HG03135 (cell line): ENCODE measurements around the gene PHKB.
"Not testable (repeated sequence)": the region's sequence is repeated elsewhere in the genome, so short reads cannot be mapped to it uniquely, and the experiment has no call there.

Experiments
- ATAC-seq: cut with Tn5 transposase; IDR thresholded peaks from one replicate; pipeline ENCODE4 v1.9.1; 2021; ENCODE audit warnings: mild to moderate bottlenecking, moderate library complexity; ENCODE audit not compliant: unreplicated experiment

The PHKB gene

DNA sequence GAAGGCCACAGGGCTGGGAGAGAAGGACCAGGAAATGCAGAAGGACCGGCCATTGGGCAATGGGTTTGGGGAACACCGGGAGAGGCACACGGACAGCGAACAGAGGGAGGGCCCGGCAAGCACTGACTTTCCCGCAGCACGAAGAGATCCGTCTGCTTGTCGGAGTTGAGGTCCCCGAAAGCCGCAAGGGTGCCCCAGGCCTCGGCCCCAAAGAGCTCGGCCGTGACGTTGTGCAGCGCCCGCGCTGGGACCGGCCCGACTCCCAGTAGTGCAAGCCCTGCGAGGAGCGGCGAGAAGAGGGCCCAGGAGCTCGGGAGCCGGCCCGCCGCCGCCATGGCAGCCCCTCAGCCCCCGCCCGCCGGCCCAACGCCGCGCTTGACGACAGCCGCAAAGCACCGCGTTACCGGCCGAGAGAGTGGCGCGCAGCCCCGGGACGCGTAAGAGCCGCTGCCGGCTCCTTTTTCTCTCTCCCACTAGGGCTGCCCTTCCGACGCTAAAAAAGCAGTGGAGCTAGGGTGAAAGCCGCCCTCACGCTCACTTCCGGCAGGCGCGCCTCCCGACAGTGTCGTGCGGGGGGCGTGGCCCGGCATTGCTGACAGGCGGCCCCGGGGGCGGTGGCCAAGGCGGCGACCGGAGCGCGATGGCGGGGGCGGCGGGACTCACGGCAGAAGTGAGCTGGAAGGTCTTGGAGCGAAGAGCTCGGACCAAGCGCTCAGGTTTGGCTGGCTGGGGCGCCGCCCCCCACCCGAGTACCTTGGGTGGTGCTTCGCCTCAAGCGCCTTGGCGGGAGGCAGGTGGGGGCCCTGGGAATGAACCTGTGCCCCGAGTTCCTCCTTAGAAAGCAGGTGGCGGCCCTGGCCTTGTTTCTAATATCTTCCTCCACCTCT, at the start of gene PHKB, which contains the start of gene ITFG1:
Gene PHKB (plus strand): TSS at position 621 of the 887 bp plus-strand sequence. CDS start 20 bp downstream, at position 641.
Gene ITFG1 (minus strand): TSS at position 353 of the 887 bp plus-strand sequence. CDS start 18 bp downstream, at position 335.
- peak; percentile 81 for ATAC-seq

DNA sequence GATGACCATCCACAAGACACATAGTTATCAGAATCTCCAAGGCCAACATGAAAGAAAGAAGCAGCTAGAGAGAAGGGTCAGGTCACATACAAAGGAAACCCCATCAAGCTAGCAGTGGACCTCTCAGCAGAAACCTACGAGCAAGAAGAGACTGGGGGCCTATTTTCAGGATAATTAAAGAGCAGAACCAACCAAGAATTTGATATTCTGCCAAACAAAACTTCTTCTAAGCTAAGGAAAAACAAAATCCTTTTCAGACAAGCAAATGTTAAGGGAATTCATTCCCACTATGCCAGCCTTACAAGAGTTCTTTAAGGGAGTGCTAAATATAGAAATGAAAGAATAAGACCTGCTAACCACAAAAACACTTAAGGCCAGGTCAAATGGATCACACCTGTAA, 48.1 kb upstream of the PHKB start:
- no peak for ATAC-seq

DNA sequence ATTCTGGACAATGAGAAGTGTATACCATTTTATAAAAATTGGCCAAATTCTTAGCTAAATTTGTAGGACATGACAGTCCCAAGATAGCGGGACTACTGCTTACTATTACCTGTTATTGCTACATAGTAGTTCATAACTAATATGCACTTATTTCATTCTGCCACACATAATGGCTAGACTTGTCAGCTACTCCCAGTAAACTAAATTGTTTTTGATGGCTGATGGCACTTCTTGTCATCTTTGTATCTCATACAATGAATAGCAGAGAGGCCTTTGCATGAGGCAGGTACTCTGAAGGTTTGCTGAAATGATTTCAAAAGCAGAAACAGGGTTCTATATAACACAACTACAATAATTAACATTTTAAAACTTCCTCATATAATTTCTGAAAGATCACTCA, 44.3 kb upstream of the PHKB start:
- ATAC-seq: no peak

DNA sequence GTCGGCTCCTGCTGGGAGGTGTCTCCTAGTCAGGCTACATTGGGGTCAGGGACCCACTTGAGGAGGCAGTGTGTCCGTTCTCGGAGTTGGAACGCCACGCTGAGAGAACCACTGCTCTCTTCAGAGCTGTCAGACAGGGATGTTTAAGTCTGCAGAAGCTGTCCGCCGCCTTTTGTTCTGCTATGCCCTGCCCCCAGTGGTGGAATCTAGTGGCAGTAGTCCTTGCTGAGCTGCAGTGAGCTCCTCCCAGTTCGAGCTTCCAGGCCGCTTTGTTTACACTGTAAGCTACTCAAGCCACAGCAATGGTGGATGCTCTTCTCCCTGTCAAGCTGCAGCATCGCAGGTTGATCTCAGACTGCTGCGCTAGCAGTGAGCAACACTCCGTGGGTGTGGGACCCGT, 36.3 kb upstream of the PHKB start:
- no peak for ATAC-seq

DNA sequence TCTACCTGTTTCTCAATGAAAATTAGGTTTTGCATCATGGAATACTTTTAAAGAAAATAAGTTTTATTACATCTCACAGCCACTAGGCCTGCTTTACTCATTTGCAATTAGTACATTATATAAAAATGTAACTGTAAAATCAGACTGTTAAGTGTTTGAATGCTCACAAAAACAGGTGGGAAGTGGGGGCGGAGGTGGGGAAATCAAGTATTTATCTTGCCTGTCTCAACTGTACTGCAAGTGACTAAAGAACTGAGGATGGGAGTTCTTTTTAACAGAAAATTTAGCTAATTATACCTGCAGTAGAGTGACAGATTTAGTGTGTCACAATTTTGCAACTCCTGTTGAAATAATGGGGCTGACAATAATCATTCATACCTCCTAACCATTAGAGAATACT, 34.3 kb upstream of the PHKB start:
- no peak for ATAC-seq

DNA sequence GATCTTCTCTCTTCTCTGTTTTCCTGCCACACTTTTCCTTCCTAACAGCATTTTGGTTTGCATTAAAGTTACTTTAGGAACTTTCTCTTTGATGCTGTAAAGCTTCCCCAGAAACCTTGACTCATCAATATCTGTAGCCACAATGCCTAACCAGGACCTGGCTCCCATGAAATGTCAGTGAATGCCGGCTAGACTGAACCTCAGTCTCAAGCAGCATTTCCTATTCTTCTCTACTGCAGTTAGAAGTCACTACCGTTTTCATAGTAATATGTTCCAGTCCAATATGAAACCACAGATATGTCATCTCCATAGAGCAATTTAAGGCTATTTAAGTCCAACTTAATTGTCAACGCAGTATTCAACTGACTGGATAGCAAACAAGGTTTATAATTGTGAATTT, 29.2 kb upstream of the PHKB start:
- ATAC-seq: no peak

DNA sequence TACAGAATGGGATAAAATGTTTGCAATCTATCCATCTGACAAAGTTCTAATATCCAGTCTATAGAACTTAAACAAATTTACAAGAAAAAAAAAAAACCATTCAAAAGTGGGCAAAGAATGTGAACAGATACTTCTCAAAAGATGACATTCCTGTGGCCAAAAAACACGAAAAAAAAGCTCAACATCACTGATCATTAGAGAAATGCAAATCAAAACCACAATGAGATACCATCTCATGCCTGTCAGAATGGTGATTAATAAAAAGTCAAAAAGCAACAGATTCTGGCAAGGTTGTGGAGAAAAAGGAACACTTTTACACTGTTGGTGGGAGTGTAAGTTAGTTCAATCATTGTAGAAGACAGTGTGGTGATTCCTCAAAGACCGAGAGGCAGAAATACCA, 26.9 kb upstream of the PHKB start:
- not testable (repeated sequence) for ATAC-seq

DNA sequence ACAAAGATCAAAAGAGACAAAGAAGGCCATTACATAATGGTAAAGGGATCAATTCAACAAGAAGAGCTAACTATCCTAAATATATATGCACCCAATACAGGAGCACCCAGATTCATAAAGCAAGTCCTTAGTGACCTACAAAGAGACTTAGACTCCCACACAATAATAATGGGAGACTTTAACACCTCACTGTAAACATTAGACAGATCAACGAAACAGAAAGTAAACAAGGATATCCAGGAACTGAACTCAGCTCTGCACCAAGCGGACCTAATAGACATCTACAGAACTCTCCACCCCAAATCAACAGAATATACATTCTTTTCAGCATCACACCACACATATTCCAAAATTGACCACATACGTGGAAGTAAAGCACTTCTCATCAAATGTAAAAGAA, 21.1 kb upstream of the PHKB start:
- ATAC-seq: not testable (repeated sequence)

DNA sequence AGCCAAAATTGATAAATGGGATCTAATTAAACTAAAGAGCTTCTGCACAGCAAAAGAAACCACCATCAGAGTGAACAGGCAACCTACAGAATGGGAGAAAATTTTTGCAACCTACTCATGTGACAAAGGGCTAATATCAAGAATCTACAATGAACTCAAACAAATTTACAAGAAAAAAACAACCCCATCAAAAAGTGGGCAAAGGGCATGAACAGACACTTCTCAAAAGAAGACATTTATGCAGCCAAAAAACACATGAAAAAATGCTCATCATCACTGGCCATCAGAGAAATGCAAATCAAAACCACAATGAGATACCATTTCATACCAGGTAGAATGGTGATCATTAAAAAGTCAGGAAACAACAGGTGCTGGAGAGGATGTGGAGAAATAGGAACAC, 18.2 kb upstream of the PHKB start:
- not testable (repeated sequence) for ATAC-seq

DNA sequence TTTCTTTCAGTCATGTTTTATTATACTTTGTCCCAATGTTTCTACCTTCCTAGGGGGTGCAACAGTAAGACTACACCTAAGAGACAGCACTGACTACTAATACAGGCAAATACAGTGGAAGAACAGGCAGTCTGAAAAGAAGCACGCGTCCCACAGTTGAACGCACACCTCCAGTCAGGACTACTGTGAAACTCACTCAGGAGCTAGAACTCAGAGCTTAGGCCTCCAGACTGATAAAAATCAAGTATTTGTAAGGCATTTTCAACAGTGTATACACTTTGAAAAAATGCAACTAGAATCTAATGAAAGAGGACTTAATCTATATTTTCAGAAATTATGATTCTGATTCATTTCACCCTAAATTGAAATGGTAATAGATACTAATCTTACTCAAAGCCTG, 14.7 kb upstream of the PHKB start:
- ATAC-seq: no peak

DNA sequence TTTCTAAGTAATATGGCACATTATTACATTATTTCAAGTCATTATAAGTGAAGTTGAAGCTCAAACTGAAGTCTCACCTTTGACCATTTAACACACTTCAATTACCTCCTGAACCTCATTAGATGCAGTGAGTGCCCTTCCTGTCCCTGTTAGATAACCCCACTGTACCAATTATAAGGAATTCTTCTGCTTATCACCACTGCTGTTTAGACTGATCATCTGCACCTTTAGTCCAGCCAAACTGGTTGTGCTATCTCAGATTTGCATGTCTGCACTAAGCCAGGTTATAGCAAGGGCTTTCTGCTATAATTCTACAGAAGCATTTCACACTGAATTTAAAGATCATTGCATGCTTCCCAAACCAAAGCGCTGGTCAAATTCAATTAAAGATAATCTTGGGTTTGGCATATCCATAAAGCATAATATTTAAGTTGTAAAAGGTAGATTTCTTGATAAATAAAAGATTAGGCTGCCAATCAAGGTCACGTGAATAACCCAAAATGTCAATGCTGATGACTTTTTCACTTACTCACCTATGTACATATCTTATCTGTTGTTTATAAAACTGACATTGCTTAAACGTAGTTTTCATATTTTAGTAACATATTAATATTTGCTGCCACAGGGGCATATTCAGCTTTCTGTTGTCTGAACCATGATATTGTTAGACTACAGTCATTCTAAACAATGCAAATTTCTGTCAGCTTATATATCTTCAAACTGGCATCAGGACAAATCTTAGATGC, 12.1 kb upstream of the PHKB start:
- ATAC-seq: no peak

DNA sequence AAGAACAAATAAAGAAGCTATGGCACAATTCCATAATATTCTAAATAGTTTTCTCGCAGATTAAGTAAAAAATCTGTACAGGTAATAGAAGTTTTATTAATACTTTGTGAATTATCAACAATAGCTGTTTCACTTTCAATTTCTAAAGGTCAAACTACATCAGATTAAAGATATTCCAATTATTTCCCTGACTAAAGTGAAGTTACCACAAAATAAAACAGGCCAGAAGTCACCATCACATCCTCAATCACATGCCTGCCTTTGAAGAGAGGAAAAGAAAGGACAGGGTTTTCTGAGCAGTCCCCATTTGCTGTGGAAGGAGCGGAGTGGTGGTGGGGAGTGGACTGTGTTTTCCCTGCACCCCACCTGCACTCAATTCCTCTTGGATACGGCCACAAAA, 11.3 kb upstream of the PHKB start:
- no peak for ATAC-seq

DNA sequence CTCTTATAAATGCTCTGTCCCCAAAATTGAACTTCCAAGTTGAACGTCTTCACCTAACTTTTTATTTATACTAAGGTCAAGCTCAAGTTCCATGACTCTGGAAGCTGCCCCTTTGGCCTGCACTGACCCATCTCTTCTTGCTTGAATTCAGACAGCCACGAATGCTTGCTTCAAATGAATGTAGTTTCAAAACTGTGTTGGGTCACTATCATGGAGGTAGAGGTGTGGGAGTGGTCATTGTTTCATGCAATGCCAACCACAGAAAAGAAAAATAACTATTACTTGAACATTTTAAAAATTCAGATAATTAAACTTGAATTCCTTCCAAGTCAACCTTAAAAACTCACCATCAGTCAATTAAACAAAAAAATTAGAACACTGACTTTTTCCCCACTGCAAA, 2.8 kb upstream of the PHKB start:
- ATAC-seq: no peak

DNA sequence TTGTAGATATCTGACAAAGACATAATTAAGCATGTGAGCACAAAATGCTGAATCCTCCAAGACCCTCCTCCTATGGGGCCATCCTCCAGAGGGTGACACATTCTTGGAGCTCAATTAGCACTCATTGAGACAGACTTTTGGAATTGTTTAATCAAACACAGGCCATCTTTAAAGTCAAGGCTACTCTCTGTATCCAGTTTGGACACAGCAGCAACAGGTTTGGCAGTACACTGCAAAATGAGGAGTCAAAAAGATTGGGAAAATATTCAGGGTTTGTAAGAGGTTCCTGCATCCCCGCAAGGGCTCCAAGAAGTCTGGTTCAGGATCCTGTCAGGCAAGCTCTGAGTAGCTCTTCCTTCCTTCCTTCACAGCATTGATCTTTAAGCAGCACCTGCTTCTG, 1.5 kb upstream of the PHKB start:
- ATAC-seq: no peak

DNA sequence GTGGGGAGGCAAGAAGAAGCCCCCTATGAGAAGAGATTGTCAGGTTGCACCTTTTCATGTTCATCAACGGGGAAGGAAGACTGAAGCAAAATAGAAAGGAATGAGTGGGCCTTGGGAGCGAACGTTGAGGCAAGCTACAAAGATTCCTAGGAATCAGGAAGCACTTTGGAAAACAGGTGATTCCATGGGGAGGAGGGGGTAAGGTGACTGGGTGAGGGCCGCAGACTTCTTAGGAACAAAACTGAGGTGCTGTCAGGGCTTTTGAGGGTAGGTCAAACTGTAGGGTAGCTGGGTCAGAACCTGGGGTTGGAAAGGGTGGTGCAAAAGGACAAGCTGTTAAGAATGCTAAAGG, 796 bp upstream of the PHKB start:
- ATAC-seq: no peak

DNA sequence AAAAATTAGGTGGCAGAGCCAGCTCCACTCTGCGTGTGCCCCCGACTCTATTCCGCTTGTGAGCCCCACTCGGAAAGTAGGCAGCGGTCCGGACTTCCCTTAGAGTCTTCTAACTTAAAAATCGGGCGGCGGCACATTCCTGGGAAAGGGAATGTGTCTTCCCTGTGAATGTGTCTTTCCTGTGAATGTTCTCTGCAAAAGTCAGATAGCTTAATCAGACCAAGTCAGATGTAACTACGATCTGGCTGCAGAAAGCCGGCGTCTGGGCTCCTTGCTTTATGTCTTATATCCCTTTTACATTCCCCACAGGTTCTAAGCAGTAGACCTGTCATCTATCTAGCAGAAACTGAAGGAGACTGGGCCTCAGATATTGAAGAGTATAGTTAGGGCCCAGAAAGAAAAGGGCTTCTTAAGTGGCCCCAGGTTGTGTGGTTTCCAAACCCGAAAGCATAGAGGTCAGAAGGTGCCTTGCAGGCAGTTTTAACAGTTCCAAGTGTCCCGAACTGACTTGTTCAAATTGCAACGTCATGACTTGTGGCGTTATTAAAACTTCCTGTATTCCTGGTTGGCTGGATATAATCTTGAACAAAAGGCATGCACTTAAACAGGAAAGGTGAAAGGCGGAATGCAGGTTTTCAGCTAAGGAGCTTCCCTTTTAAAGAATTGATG, 601 bp downstream of the PHKB start:
- ATAC-seq: no peak

DNA sequence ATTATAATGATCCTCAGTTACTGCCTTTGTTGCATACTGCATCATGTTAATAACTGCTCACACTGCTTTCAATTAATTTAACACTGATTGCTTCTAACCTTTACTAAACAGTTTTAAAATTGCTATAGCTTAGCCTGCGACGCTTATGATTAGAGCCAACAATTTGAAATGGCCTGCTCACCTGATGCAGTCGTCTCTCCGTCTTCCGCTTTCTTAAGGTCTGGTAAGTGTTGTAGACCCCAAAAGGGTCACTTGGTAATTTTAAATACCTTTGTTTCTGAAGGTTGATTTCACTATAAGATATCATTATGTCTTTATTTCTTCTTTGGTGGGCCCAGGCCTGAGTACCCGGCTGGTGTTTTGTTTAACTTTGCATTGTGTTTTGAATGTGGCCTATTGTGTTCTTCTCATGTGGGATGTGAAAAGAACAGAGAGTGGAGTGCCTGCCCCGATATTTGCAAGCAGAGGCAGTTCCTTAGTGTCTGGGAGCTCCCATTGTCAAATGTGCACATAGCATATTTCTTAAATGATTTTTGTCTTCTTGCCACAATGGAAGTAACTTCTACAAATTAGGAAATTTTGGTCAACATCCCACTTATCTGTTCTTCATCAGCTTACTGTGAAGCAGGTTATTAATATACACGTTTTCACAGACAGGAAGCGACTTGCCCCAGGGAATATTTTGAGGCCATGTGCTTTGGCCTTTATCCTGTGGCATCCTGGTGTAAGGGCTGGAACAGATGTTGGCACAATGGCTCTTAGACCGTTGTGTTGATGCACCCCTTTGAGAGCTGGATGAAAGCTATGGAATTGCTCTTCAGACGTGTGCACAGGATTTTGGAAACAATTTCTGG, 2.9 kb downstream of the PHKB start:
- ATAC-seq: no peak

DNA sequence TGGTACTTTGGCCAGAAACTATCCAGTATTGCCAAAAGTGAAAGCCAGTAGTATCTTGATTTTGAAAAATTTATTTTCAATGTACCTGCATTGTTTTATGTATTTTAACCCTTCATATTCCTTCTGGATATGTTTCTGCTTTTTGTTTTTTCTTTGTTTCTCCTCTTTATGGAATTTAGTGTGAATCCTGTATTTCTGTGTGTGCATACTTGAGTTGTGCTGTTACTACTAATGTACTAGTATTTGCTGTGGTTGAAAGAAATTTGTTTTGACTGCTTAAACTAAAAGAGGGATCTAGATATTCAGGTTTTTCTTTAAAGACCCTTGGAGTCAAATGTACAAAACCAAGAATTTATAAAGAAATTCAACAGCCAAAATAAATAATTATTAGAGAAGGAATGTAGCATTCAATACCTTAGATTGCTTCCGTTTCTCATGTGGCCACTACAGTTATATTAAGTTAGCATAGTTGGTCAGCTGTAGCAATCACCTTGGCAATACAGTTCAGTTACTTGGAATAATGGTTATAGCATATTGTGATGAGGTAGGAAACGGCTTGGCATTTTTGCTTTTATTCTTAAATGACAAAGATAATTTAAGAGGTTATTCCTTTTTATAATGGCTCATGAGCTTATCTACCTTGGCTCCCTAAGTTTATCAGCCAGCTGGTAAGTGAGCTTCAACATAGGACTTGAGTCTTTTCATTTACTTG, 4.9 kb downstream of the PHKB start:
- ATAC-seq: no peak

DNA sequence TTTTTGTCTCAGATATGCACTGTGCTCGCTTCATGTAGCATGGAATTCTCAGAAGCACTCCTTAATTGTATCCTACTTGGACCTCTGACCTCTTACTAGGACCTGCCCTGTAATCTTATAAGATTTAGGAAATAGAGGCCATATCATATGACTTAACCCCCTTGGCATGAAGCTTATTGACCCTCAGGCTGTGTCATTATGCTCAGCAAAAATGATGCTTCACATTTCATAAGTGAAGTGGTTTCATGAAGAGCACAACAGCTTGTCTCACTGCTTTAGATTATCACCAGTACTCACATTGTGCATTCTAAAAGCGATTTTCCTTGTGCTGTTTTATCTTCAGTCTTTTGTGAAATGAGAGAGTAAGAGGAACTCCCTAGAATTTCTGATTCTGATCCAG, 6.4 kb downstream of the PHKB start:
- ATAC-seq: no peak

DNA sequence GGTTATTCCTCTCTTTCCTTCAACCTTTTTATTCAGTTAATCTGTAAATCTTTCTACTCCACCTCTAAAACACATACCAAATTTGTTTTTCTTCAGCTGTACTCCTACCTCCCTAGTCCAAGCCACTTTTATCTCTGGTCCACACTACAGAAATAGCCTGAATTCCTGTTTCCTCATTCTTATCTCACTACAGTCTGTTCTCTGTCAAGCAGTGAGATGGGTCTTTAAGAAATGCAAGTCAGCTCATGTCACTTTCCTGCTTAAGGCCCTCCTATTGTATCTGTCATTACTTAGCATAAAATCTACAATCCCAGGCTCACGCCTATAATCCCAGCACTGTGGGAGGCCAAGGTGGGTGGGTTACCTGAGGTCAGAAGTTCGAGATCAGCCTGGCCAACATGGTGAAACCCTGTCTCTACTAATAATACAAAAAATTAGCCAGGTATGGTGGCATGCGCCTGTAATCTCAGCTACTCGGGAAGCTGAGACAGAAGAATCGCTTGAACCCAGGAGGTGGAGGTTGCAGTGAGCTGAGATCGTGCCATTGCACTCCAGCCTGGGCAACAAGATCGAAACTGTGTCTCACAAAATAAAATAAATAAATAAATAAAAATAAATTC, 7.0 kb downstream of the PHKB start:
- not testable (repeated sequence) for ATAC-seq
